Activated T-cell treated with anti-CD3 and anti-CD28 coated beads for 24 hours (primary cell): ENCODE results near the gene WDR64.

Source experiments
- DNase-seq: peaks from one replicate; pipeline ENCODE4 v3.0.0-alpha.2; 2020; ENCODE audit warnings: low read depth

Gene WDR64

GRCh38 chr1:241631674-241632073 is 20.4 kb upstream of the WDR64 start:
- DNase-seq, result no peak

- DNase-seq, result no peak
Observed at GRCh38 chr1:241632987-241633386, 19.1 kb upstream of the WDR64 start.

GRCh38 chr1:241635556-241636152 is 16.4 kb upstream of the WDR64 start:
- DNase-seq, result no peak

- no peak for DNase-seq
Observed at GRCh38 chr1:241636291-241636690, 15.8 kb upstream of the WDR64 start.

GRCh38 chr1:241637046-241637590 is 15.0 kb upstream of the WDR64 start:
- no peak for DNase-seq

GRCh38 chr1:241637604-241638003 is 14.5 kb upstream of the WDR64 start:
- no peak for DNase-seq

- no peak for DNase-seq
Observed at GRCh38 chr1:241638099-241638682, 13.9 kb upstream of the WDR64 start.

GRCh38 chr1:241638909-241639622 is 13.0 kb upstream of the WDR64 start:
- DNase-seq, result no peak

GRCh38 chr1:241639623-241640148 is 12.4 kb upstream of the WDR64 start:
- no peak for DNase-seq

GRCh38 chr1:241640149-241640866 is 11.8 kb upstream of the WDR64 start, which contains the start of the genes CHML and OPN3:
TSS of gene CHML (minus strand) at chr1:241640369. CDS start at chr1:241635766, 4,603 bp downstream.
TSS of gene OPN3 (minus strand) at chr1:241640369. CDS start at chr1:241640254, 115 bp downstream.
- DNase-seq, result peak; percentile 90

- no peak for DNase-seq
Observed at GRCh38 chr1:241640867-241641622, 11.0 kb upstream of the WDR64 start.

- no peak for DNase-seq
Observed at GRCh38 chr1:241641773-241642592, 10.1 kb upstream of the WDR64 start.

- no peak for DNase-seq
Observed at GRCh38 chr1:241642593-241642944, 9.5 kb upstream of the WDR64 start.

GRCh38 chr1:241644259-241644658 is 7.8 kb upstream of the WDR64 start:
- DNase-seq, result no peak

- DNase-seq, result no peak
Observed at GRCh38 chr1:241645199-241645598, 6.9 kb upstream of the WDR64 start.

- DNase-seq, result no peak
Observed at GRCh38 chr1:241646201-241646600, 5.9 kb upstream of the WDR64 start.

- DNase-seq, result no peak
Observed at GRCh38 chr1:241647658-241648057, 4.4 kb upstream of the WDR64 start.

GRCh38 chr1:241648159-241648558 is 3.9 kb upstream of the WDR64 start:
- no peak for DNase-seq

- DNase-seq, result no peak
Observed at GRCh38 chr1:241654019-241654418, 1.9 kb downstream of the WDR64 start.

GRCh38 chr1:241654641-241655040 is 2.6 kb downstream of the WDR64 start:
- no peak for DNase-seq
